Measurements from ENCODE around the gene TSPAN18. TPM values are rescaled to one million over a fixed set of nuclear protein-coding genes. Genes with fewer than 3 reads are reported as not detected.

TSPAN18 gene
- total RNA-seq, 4 donors from 2014 or later, result 27.7 to 70.1 (median 50.2) TPM

DNA sequence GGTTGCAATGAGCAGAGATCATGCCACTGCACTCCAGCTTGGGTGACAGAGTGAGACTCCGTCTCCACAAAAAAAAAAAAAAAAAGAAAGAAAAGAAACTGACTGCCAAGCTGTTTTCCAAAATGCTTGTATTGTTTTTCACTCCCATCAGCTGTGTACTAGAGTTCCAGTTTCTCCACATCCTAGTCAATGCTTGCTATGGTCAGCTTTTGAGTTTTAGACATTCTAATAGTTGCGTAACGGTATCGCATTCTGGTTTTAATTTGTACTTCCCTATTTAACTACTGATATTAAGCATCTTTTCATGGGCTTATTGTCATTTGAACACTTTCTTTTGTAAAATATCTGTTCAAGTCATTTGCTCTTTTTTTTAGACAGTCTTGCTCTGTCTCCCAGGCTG is 55.7 kb downstream of the TSPAN18 start:
- H3K4me1 ChIP-seq, result peaks cover 62 to 99% (median 79%) of the 10 kb centered on the region in 4 donors

DNA sequence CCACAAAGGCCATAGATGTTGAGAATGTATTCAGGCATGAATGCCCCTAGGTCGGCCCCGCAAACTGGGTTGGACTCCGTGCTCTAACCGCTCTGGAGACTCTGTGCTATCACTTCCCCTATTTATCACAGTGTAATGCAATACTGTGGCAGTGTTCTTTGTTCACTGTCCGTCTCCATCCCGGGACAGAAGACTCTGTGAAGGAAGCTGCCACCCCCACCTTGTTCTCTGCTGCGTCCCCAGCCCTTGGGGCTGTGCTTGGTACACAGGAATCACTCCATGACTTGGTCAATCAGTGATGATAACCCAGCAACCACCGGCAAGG is 57.6 kb downstream of the TSPAN18 start:
- peaks cover 61 to 99% (median 81%) of the 10 kb centered on the region in 4 donors for H3K4me1 ChIP-seq
- WGBS, result 69% methylated on average over 8 of the region's 8 CpGs
- no peak overlapping the region for H3K4me3 ChIP-seq
- H3K9me3 ChIP-seq, result no peaks in the 10 kb centered on the region
- TF ChIP-seq POLR2AphosphoS5 (IDR thresholded peaks at IDR 0.05) (peak in 1 of 2 donors; percentile 16), EP300 (IDR thresholded peaks at IDR 0.05) (no peak)
- H3K27me3 ChIP-seq, result no peaks in the 10 kb centered on the region
- H3K36me3 ChIP-seq, result no peaks in the 10 kb centered on the region
- intact Hi-C loops (cut with DNase I), result loop anchor here (10.0 kb wide), 1 partner anchor 160 kb away; no protein-coding TSS in a partner anchor
- no peak for DNase-seq (ENCODE audit: extremely low spot score)
- H3K27ac ChIP-seq (replicated peaks in 1 of 4), result peak overlapping the region; percentile 54 to 74 (median 66)

More for the DNA sequence above, 55.7 kb downstream of the TSPAN18 start:
- no peaks in the 10 kb centered on the region for H3K9me3 ChIP-seq
- H3K4me3 ChIP-seq, result no peak overlapping the region
- H3K27me3 ChIP-seq, result no peaks in the 10 kb centered on the region
- H3K36me3 ChIP-seq, result no peaks in the 10 kb centered on the region
- no peak for DNase-seq (ENCODE audit: extremely low spot score)
- H3K27ac ChIP-seq (replicated peaks in 1 of 4), result peak overlapping the region in 3 of 4 donors; percentile 61 to 74 (median 70)
- TF ChIP-seq EP300 (IDR thresholded peaks at IDR 0.05) (no peak), POLR2A (IDR thresholded peaks at IDR 0.05; ENCODE audit: low read depth) (no peak), POLR2AphosphoS5 (IDR thresholded peaks at IDR 0.05) (no peak)
- TF ChIP-seq, protein P1, sequence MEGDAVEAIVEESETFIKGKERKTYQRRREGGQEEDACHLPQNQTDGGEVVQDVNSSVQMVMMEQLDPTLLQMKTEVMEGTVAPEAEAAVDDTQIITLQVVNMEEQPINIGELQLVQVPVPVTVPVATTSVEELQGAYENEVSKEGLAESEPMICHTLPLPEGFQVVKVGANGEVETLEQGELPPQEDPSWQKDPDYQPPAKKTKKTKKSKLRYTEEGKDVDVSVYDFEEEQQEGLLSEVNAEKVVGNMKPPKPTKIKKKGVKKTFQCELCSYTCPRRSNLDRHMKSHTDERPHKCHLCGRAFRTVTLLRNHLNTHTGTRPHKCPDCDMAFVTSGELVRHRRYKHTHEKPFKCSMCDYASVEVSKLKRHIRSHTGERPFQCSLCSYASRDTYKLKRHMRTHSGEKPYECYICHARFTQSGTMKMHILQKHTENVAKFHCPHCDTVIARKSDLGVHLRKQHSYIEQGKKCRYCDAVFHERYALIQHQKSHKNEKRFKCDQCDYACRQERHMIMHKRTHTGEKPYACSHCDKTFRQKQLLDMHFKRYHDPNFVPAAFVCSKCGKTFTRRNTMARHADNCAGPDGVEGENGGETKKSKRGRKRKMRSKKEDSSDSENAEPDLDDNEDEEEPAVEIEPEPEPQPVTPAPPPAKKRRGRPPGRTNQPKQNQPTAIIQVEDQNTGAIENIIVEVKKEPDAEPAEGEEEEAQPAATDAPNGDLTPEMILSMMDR (IDR thresholded peaks at IDR 0.05), result no peak
- intact Hi-C loops (cut with DNase I), result loop anchor here (10.0 kb wide), 1 partner anchor 158 kb away; no protein-coding TSS in a partner anchor
- WGBS, result 95% methylated on average over 4 of the region's 4 CpGs

DNA sequence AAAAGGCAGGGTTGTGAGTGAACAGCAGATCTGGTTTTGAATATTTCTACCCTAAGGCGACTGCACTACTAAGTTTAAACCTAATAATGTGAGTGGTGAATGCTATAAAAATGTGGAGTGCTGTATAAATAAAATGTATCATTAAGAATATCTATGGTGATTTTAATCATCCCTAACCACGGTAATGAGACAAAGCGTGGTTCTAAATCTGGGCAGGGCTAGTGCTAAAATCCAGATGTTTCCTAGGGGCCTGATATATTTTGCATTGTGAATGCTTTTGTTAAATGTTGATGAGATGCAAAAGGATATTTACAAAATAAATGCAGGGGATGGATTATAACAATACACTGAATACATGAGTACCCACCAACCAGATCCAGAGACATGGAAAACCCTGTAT is 58.1 kb downstream of the TSPAN18 start:
- Histone ChIP-seq H3K27me3 (no peaks in the 10 kb centered on the region), H3K27ac (replicated peaks in 1 of 4) (peak overlapping the region; percentile 54 to 74 (median 66)), H3K9me3 (no peaks in the 10 kb centered on the region), H3K36me3 (no peaks in the 10 kb centered on the region), H3K4me3 (no peak overlapping the region), H3K4me1 (peaks cover 64 to 99% (median 83%) of the 10 kb centered on the region in 4 donors)
- intact Hi-C loops (cut with DNase I), result loop anchor here (10.0 kb wide), 1 partner anchor 160 kb away; no protein-coding TSS in a partner anchor
- TF ChIP-seq POLR2AphosphoS5 (IDR thresholded peaks at IDR 0.05) (no peak), POLR2A (IDR thresholded peaks at IDR 0.05; ENCODE audit: low read depth) (no peak), EP300 (IDR thresholded peaks at IDR 0.05) (no peak)
- TF ChIP-seq, protein P1 (IDR thresholded peaks at IDR 0.05), result no peak
- no peak for DNase-seq (ENCODE audit: extremely low spot score)
- 63% methylated on average over 3 of the region's 3 CpGs for WGBS

DNA sequence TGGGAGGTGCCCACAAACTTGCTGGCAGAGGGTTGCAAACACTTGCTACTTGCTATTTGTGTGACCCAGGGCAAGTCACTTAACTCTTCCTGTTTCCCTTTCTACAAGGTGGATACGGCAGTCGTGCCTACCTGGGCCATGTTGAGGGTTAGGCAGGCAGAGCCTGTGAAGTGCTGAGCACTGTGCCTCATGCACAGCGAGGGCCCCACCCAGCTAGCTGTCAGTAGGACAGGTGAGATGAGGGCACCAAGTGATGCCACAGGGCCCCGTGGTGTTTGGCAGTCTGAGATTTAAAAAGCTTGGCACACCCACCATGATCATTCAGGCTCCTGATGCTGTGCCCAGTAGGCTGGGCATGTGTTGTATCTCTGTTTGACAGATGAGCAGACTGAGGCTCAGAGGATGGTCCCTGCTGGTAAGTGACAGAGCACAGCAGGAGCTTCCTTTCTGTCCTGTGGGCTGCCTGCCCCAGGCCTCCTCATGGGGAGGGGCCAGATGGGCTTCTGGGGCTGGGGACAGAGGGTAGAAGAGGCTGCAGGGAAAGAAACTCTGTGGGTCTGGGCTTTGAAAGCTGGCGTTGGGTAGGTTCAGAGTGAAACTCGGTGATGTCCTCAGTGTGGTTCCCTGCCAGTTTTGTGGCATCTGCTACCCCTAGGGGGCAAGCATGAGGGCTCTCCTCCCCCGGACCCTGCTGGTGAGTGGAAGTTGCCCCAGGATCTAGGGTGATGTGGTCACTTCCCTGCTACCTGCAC is 59.3 kb downstream of the TSPAN18 start:
- 41% methylated on average over 7 of the region's 7 CpGs for WGBS
- Histone ChIP-seq H3K27ac (replicated peaks in 1 of 4) (peak overlapping the region; percentile 18 to 74 (median 66)), H3K4me1 (peaks cover 54 to 99% (median 81%) of the 10 kb centered on the region in 4 donors), H3K4me3 (no peak overlapping the region), H3K9me3 (no peaks in the 10 kb centered on the region), H3K27me3 (no peaks in the 10 kb centered on the region), H3K36me3 (no peaks in the 10 kb centered on the region)
- intact Hi-C loops (cut with DNase I), result loop anchor here (10.0 kb wide), 1 partner anchor 161 kb away; no protein-coding TSS in a partner anchor
- TF ChIP-seq POLR2AphosphoS5 (IDR thresholded peaks at IDR 0.05) (peak in 1 of 2 donors; percentile 28), POLR2A (IDR thresholded peaks at IDR 0.05; ENCODE audit: low read depth) (no peak), EP300 (IDR thresholded peaks at IDR 0.05) (no peak)
- TF ChIP-seq, protein P1 (IDR thresholded peaks at IDR 0.05), result peak in 1 of 3 experiments; percentile 22
- no peak for DNase-seq (ENCODE audit: extremely low spot score)

DNA sequence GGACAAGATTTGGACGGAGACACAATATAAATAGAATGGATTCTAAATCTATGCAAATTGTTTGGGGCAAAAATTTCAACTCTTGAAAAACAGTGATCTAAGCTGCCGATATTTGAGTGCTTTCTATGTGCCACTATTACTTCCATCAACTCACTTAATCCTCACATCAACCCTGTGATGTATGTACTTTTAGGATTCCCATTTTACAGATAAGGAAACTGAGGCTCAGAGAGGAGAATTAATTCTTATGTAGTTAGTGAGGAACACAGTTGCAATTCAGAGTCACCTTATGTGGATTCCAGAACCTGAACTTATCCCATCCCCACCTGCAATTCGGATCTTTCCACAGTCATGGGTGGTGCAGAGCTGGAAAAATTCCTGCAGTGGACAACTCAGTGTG is 60.3 kb downstream of the TSPAN18 start:
- Histone ChIP-seq H3K36me3 (no peaks in the 10 kb centered on the region), H3K9me3 (no peaks in the 10 kb centered on the region), H3K4me1 (peaks cover 53 to 99% (median 85%) of the 10 kb centered on the region in 4 donors), H3K27ac (replicated peaks in 1 of 4) (peak overlapping the region in 2 of 4 donors; percentile 33 to 72), H3K4me3 (no peak overlapping the region), H3K27me3 (no peaks in the 10 kb centered on the region)
- intact Hi-C loops (cut with DNase I), result loop anchor here (10.0 kb wide), 1 partner anchor 162 kb away; no protein-coding TSS in a partner anchor
- 84% methylated on average over 3 of the region's 3 CpGs for WGBS
- no peak for DNase-seq (ENCODE audit: extremely low spot score)
- TF ChIP-seq POLR2AphosphoS5 (IDR thresholded peaks at IDR 0.05) (no peak), POLR2A (IDR thresholded peaks at IDR 0.05; ENCODE audit: low read depth) (no peak), EP300 (IDR thresholded peaks at IDR 0.05) (no peak)
- TF ChIP-seq, protein P1 (IDR thresholded peaks at IDR 0.05), result no peak
